NCI-H510A treated with DMSO at 0.1 percent for 48 hours (cell line): ENCODE measurements around the gene KRT82.
"Not testable (repeated sequence)": the region's sequence is repeated elsewhere in the genome, so short reads cannot be mapped to it uniquely, and the experiment has no call there.

Source experiments
- DNase-seq: peaks from one replicate; lab custom pipeline; 2025; lab: John Stamatoyannopoulos, UW

KRT82 gene

DNA sequence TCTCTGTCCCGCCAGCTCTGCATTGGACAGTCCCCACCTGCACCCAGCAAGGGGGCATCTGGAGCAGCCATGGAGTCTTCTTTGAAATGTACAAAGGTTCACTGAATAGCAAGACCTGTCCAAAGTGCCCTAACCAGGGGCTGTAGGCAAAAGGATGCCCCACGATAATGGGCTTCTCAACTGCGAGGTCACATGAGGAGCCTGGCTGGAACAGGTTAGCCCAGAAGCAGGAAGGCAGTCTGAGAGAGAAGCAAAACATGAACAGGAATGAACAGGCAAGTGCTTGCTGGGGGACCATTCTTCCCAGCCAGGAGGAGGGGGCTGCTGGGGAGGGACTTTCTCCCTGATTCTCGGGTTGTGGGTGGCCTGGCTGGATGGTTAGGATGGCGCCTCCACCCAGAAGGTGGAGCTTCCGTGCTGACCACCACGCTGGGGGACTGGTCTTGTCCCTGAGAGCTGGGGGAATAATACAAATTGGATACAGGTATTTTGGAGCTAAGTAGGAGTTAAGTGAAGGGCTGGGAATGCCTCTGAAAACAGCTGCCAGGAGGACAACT lies 46.0 kb downstream of the KRT82 start:
- DNase-seq, result no peak

DNA sequence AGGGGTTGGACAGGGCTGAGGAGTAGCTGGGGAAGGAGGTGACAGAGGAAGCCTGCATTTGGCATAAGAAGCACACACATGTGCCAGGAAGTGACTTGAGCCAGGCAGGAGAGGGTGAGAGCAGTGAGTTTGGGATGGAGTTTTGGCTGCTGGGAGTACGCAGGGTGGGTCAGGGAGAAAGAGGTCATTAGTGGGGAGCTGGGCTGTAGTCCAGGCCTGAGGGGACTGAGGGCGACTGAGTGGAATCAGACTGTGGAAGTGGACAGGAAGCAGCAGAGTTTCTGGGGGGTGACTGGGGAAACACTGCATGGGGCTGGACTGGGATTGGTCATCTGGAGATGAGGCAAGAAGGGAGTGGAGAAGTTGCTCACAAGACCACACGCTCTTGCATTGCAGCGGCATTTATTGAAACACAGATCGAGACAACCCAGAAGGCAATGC lies 46.5 kb downstream of the KRT82 start:
- DNase-seq, result no peak

DNA sequence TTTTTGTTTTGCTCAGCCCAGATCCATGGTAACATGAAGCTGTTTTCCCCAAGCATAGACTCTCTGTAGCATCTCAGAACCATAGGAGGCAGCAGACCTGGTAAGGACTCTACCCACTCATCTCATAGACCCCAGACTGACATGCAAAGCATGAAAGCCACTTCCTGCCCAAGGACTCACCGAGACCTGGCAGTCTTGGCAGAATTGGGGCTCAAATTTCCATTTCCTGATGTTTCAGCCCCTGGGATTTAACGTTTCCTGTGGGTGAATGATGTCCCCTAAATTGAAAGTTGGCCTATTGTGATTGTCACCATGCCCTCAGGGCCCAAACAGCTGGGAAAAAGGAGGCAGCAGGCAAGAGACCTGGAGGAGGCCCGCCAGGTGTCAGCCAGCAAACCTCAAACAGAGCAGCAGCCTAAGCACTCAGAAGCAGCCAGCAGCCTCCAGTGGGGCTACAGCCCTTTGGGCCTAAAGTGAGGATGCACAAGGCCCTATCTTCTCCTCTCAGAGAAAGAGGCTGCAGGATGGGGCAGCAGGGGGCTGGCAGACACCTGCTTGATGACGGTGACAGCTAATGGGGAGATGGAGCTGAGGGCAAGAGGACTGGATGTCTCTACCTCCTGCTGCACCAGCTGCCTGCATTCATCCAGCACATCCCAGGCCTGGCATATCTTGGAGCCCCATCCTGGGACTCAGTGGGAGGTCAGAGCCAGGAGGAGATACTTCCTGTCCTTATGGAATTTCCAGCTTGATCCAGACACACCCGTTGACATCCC lies 47.4 kb downstream of the KRT82 start:
- DNase-seq, result no peak

DNA sequence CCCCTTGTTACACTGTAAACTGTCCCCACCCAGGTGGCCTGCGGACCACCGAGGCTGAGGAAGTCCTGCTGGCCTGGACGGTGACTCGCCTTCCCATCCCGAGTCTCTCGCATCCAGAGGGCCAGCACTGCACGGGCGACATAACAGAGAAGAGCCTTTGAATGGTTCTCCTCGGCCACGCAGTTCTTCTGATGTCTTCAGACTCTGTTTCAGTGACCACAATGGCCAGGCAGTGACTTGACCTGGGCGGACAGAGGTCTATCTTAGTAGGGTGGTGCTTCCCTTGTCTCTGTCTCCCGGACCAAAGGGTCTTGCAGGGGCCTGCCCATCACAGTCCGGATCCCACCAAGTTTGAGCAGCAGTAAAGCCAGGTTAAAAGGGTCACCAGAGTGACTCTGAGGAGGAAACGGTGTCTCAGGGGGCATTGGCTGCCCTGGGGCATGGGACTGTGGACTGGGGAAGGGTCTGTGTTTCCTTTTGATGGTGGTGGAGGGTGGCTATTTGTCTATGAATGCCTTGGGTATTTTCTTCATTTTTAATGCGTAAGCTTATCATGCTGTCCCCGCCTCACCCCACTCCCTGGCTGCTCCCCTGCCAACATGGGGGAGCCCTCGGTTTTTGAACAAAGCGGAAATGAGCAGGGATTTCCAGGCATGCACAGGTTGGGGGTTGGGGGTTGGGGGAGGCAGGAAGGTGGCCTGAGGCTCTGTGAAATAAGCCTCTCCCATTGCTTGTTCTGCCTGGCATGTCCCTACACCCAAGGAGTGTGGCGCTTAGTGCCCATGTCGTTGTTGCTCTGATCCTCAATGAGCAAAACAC lies 49.2 kb downstream of the KRT82 start:
- DNase-seq, result no peak

DNA sequence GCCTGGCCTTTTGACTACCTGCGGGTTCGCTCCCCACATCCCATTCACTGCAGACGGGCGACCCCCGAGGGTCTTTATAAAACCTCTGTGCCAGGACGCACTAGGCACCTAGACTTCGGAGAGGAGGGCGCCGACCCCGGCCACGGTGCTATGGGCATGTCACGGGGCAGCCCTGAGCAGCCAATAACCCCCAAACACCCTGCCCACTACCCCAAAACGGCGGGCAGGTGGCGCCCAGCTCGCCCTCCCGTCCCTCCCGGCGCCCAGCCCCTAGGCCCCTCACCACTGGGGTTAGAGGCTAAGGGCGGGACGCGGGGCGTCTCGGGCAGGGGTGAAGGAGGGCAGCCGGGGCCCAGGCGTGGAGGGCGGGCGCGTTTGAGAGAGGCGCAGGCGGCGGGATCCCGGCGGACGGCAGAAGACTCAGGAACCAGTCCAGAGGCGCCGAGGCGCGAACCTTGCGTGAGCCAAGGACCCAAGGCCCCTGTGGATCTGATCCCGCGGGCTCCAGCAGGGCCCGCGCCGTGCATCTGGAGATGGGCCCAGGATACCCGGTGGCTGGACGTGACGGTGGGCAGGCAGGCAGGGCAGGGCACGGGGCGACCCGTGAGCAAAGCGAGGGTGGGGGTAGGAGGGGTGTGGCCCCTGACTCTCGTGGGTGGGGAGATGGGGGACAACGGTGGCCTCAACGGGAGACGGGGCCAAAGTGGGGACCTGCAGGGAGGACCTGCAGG lies 49.9 kb downstream of the KRT82 start:
- DNase-seq, result no peak

DNA sequence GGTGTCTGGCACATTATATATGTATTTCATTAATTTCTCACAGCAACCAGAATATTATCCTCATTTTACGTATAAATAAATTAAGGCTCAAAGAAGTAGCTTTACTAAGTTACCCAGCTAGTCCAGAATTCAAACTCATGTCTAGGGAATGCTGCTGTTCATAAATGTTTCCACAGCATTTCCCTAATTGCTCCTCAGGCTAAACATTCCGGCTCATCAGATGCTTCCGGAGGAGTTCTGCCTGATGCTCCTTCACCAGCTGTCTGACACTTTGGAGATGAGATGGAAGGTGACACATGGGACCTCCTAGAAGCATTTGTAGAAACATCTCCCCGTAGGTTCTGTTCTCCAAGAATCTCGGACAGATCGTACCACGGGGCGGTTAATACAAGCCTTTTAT lies 51.0 kb downstream of the KRT82 start:
- DNase-seq, result no peak

DNA sequence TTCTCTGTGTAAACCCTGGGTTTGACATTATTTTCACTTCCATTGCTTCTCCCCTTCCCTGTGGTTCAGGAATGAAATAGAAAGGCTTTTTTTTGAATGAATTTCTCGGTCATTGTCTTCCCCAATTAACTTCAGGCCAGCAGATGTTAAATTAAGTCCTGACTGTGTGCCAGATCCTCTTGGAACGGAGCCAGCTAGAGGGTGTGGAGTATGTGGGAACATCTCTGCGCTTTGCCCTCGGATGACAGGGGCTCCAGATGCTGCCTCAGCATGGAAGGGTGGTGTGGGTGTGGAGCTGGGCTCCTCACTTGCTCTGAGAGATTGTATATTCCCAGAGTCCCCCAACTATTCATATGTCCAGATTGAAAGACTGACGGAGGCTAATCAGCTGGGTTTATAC lies 51.9 kb downstream of the KRT82 start:
- no peak for DNase-seq

DNA sequence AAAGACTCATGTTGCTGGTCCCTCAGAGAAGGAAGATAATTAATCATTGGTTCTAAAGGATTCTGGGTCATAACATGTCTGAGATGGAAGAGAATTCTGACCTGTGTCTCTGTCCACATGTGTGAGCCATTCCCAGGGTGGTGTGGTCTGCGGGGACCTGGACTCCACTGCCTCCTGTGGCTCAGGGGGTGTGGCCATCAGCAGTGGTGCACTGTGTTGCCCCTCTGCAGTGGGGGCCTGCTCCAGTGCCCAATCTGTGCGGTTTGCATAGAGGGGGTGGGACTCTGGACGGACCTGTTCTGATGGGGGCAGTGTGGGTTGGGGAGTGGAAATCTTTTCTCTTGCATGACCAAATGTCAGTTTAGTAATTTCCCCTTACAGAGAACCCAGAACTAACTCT lies 52.4 kb downstream of the KRT82 start:
- no peak for DNase-seq

DNA sequence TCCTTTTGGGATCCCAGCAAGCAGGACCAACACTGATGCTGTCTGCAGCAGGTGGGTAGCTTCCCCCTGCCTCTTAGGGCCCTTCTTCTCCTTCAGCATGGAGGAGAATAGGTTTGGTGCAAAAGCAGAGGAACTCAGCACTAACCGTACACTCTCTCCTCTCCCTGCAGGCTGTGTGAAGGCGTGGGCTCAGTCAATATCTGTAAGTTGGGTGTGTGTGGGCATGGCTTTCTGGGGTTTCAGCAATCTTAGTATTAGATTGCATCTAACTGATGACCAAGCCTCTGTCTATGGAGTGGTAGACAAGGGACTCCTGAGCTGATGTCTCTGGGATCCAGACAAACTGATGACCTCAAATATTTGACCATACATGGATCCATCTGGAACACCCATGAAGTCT lies 53.2 kb downstream of the KRT82 start:
- DNase-seq, result no peak

DNA sequence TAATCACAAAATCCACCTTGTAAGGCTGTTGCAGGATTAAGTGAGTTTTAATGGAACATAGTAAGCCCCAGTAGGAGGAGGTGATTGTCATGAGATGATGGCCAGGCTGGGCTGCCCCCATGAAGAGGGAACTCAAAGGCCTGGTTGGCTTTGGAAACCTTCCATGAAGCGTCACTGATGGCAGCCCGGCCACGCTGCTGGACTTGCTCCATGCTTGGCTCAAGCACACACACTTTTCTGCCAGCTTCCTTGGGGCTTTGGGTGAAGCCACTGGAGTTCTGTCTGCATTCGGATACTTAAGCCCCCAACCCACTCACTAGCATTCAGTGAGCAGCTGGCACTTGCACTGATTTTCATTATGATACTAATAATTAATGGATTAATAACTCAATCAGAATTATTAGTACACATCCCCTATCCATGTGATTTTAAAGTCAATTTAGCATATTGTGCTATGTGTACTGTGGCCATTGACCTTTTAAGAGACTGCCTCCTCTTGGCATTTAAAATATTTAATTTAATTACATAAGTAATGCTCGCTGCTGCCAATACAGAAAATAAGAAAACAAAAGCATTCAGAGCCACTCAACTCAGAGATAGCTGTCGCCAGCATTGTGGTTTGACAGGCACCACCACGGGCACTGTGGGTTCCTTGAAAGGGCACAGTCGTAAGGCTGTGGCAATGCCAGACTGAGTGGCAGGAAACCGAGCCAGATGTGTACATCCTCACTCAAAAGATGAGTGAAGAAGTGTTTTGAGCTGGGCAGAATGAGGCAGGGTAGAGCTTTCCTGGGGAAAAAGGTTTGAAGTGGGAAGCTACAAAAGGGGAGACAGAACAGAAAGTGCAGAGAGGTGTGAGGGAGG lies 54.7 kb downstream of the KRT82 start:
- no peak for DNase-seq

DNA sequence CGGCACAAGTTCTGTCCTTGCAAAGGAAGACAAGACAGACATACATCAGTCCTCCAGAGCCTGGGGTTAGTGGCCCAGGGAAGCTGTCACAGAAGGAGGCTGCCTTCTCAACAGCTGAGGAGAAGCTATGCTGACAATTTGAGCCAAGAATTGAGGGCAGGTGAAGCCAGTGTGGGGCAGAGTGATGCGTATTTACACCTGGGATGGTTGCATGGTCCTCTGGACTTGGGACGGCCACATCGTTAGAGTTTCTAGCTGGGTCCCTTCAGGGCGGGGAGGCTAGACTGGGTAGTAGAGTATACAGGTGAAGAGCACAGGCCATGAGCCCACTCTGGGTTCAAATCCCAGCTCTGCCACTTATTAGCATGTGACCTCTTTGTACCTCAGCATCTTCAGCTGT lies 55.3 kb downstream of the KRT82 start:
- DNase-seq, result no peak

DNA sequence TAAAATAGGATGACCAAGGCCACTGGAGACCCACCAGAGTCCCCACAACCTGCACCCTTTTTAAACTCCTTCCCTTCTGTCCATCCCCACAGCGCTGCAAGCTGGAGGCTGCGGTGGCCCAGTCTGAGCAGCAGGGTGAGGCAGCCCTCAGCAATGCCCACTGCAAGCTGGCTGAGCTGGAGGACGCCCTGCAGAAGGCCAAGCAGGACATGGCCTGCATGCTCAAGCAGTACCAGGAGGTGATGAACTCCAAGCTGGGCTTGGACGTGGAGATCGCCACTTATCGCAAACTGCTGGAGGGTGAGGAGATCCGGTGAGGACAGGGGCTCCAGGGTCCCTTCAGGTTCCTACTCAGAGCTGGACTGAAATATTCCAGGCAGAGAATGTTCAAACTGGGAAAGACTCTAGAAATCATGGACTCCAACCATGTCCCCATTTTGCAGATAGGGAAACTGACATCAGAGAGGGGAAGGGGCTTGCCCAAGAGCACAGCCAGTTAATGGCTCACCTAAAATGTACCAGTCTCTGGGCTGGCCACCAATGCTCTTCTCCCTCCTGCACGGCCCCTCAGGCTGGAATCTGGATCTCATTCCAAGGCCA lies 56.0 kb downstream of the KRT82 start:
- no peak for DNase-seq

DNA sequence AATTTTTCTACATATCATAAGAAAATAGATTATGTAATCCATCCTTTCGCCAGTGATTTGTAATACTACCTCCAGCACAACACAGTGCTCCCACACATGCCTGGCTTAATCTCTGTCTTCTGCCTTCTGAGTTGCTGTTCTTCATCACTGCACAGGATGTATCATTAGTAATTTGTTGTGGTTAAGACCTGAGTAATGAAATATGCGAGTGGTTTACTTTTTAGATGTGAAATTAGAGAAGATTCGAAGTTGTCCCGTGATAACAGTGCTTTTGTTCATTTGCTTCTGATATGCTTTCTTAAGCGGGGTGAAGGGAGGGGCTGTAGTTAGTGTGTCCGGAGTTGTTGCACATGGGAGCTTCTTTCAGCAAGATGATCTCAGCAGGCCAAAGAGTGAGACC lies 56.9 kb downstream of the KRT82 start:
- DNase-seq, result no peak

DNA sequence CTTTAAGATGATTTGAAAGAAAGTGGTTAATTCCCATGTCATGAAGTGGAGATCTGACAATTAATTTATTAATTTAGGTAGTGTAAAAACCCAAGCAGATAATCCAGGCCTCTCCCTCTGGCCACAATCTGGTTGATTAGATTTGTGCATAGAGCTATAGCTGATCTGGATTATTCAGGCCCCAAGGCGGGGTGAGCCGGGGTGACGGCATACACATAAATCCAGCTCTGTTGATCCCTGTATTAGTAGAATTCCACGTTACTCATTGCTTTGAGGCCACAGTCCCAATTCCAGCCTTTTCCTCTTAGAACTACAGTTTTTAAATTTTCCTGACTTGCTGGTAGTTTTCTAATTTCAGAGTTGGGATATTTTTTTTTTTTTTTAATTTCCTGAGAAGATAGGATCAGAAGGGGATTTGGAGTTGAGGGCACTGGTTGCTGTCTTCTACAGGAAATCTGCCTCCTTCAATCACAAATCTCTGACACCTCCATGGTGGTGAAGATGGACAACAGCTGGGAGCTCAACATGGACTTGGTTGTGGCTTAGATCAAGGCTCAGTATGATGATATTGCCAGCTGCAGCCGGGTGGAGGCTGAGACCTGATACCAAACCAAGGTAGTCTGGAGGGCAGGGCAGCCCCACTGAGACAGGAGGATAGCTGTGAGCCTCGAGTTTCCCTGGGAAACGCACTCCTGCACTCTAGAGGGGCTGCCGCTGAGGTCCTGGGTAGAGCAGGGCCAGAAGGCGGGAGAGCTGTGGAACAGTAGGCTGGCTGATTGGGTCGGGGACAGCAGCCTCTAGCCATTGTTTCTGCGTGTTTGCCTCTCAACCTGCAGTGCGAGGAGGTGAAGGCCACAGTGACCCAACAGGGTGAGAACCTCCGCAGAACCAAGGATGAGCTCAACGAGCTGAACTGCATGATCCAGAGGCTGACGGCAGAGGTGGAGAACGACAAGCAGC lies 58.3 kb downstream of the KRT82 start:
- no peak for DNase-seq

DNA sequence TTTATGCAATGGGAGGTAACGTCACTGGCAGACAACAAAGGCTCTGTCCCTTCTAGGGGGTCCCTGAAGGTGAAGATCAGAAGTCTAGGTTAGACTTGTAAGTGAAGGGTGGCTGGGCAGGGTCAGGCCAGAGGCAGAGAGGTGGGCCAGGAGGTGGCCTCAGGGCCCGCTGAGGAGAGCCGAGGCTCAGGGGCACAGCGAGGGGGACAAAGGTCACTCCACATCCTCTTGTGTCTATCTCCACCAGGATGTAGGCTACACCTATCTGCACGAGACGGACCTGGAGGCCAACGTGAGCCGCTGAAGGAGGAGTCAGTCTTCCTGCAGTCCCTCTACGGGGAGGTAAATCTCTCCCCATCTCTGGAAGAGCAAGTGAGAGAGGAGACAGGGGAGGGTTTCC lies 59.1 kb downstream of the KRT82 start:
- no peak for DNase-seq

DNA sequence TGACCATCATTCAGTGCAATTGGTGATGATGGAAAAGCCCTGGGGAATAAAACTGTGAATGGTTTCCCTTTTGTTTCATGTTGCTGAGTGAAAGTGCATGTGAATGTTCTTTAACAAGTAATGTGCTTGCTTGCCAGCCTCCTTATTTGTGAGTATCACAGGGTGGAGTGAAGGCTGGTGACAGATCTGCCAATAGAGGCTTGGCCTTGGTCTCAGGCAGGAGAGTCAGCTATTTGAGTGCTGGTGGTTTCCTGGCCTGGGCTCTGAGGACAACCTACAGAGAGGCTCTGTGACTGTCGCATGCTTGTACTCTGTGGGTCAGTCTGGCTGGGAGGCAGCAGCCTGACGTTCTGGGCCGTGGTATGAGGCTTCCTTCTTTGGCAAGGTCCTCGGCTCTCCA lies 59.5 kb downstream of the KRT82 start:
- DNase-seq, result no peak

DNA sequence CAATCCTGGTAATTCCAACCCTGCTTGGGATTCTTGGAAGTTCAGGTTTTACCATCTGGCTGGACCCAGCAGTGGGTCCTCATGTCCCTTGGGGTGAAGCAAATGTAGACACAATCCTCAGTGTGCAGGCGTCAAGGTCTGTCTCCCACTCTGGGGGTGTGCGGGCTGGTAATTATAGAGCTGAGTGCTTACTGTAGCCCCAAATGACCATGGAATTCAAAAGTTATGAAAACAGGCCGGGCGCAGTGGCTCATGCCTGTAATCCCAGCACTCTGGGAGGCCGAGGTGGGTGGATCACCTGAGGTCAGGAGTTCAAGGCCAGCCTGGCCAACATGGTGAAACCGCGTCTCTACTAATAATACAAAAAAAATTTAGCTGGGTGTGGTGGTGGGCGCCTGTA lies 61.1 kb downstream of the KRT82 start:
- not testable (repeated sequence) for DNase-seq

DNA sequence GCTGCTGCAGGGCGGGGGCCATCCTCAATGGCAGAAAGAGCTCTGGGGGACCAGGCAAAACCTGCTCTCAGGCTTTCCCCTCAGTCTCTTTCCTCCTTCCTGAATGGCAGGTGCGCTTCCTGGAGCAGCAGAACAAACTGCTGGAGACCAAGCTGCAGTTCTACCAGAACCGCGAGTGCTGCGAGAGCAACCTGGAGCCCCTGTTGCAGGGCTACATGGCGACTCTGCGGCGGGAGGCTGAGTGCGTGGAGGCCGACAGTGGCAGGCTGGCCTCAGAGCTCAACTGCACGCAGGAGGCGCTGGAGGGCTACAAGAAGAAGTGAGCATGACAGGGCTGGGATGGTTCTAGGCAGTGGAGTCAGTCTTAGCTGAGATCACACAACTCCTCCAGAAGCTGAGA lies 62.0 kb downstream of the KRT82 start:
- no peak for DNase-seq
